ENCODE measurements around the gene PCSK5. TPM values are rescaled to one million over a fixed set of nuclear protein-coding genes. Genes with fewer than 3 reads are reported as not detected.
A peak's percentile ranks its signal among the peaks of the same experiment; 100 is the strongest.

Gene PCSK5
- total RNA-seq, 1 donor from 2014 or later: 18.3 TPM

- H3K27me3 Mint-ChIP-seq (ENCODE audit: unreplicated experiment): no peaks in the 10 kb centered on the region
- DNase-seq (ENCODE audit: extremely low spot score, unreplicated experiment): no peak
- H3K4me3 Mint-ChIP-seq (ENCODE audit: unreplicated experiment): no peak overlapping the region
- H3K4me1 Mint-ChIP-seq (ENCODE audit: unreplicated experiment): peaks cover 18% of the 10 kb centered on the region
- H3K9me3 Mint-ChIP-seq (ENCODE audit: unreplicated experiment): no peaks in the 10 kb centered on the region
- TF ChIP-seq CTCF (IDR thresholded peaks at IDR 0.05): no peak
- H3K36me3 Mint-ChIP-seq (ENCODE audit: unreplicated experiment): no peaks in the 10 kb centered on the region
- H3K27ac Mint-ChIP-seq (ENCODE audit: unreplicated experiment): peak overlapping the region; percentile 32
Observed at GRCh38 chr9:76223749-76224340, 333.4 kb downstream of the PCSK5 start.

- Mint-ChIP-seq H3K4me3 (ENCODE audit: unreplicated experiment) (no peak overlapping the region), H3K4me1 (ENCODE audit: unreplicated experiment) (peaks cover 12% of the 10 kb centered on the region), H3K27me3 (ENCODE audit: unreplicated experiment) (no peaks in the 10 kb centered on the region), H3K36me3 (ENCODE audit: unreplicated experiment) (no peaks in the 10 kb centered on the region), H3K27ac (ENCODE audit: unreplicated experiment) (no peak overlapping the region), H3K9me3 (ENCODE audit: unreplicated experiment) (no peaks in the 10 kb centered on the region)
- no peak for TF ChIP-seq CTCF (IDR thresholded peaks at IDR 0.05)
- DNase-seq (ENCODE audit: extremely low spot score, unreplicated experiment): no peak
Observed at GRCh38 chr9:76227156-76227555, 336.7 kb downstream of the PCSK5 start.

GRCh38 chr9:76231001-76231400 is 340.5 kb downstream of the PCSK5 start:
- no peaks in the 10 kb centered on the region for H3K9me3 Mint-ChIP-seq (ENCODE audit: unreplicated experiment)
- no peaks in the 10 kb centered on the region for H3K36me3 Mint-ChIP-seq (ENCODE audit: unreplicated experiment)
- no peak for TF ChIP-seq CTCF (IDR thresholded peaks at IDR 0.05)
- H3K27ac Mint-ChIP-seq (ENCODE audit: unreplicated experiment): no peak overlapping the region
- H3K4me1 Mint-ChIP-seq (ENCODE audit: unreplicated experiment): no peaks in the 10 kb centered on the region
- no peak overlapping the region for H3K4me3 Mint-ChIP-seq (ENCODE audit: unreplicated experiment)
- no peak for DNase-seq (ENCODE audit: extremely low spot score, unreplicated experiment)
- H3K27me3 Mint-ChIP-seq (ENCODE audit: unreplicated experiment): peaks cover 4% of the 10 kb centered on the region

GRCh38 chr9:76232861-76233489 is 342.5 kb downstream of the PCSK5 start:
- no peak overlapping the region for H3K27ac Mint-ChIP-seq (ENCODE audit: unreplicated experiment)
- DNase-seq (ENCODE audit: extremely low spot score, unreplicated experiment): no peak
- no peak for TF ChIP-seq CTCF (IDR thresholded peaks at IDR 0.05)

GRCh38 chr9:76240578-76240977 is 350.1 kb downstream of the PCSK5 start:
- no peaks in the 10 kb centered on the region for H3K9me3 Mint-ChIP-seq (ENCODE audit: unreplicated experiment)
- no peaks in the 10 kb centered on the region for H3K4me1 Mint-ChIP-seq (ENCODE audit: unreplicated experiment)
- TF ChIP-seq CTCF (IDR thresholded peaks at IDR 0.05): no peak
- H3K27ac Mint-ChIP-seq (ENCODE audit: unreplicated experiment): no peak overlapping the region
- no peak overlapping the region for H3K4me3 Mint-ChIP-seq (ENCODE audit: unreplicated experiment)
- DNase-seq (ENCODE audit: extremely low spot score, unreplicated experiment): no peak
- H3K36me3 Mint-ChIP-seq (ENCODE audit: unreplicated experiment): no peaks in the 10 kb centered on the region
- peaks cover 34% of the 10 kb centered on the region for H3K27me3 Mint-ChIP-seq (ENCODE audit: unreplicated experiment)

More at GRCh38 chr9:76232861-76233489, 342.5 kb downstream of the PCSK5 start:
- H3K4me1 Mint-ChIP-seq (ENCODE audit: unreplicated experiment): no peaks in the 10 kb centered on the region
- H3K36me3 Mint-ChIP-seq (ENCODE audit: unreplicated experiment): no peaks in the 10 kb centered on the region
- H3K27me3 Mint-ChIP-seq (ENCODE audit: unreplicated experiment): peaks cover 16% of the 10 kb centered on the region
- H3K9me3 Mint-ChIP-seq (ENCODE audit: unreplicated experiment): no peaks in the 10 kb centered on the region
- no peak overlapping the region for H3K4me3 Mint-ChIP-seq (ENCODE audit: unreplicated experiment)
